HG03159 (cell line): ENCODE measurements around the gene CCDC102B.
"Not testable (repeated sequence)": the region's sequence is repeated elsewhere in the genome, so short reads cannot be mapped to it uniquely, and the experiment has no call there.

Source experiments
- ATAC-seq: cut with Tn5 transposase; IDR thresholded peaks from one replicate; pipeline ENCODE4 v1.9.1; 2021; ENCODE audit warnings: mild to moderate bottlenecking, moderate library complexity; ENCODE audit not compliant: unreplicated experiment

The CCDC102B gene

DNA sequence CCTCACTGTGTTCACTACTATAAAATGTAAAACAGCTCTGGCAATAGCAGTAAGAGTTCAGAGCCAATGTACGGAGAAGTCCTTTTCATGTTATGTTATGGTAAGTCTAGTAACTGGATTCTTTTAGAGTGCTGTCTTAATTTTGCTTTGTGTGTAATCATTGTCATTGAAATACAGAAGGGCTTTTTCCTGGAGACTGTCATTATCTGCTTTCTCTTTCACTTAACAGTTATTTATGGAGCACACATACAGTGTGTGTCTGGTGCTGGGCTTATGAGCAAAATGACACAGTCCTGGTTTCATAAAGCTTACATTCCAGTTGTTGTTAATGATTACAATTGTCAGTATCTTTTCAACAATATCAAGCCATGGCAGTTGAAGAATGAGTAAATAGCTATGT lies 95.5 kb downstream of the CCDC102B start:
- peak; percentile 50 for ATAC-seq

DNA sequence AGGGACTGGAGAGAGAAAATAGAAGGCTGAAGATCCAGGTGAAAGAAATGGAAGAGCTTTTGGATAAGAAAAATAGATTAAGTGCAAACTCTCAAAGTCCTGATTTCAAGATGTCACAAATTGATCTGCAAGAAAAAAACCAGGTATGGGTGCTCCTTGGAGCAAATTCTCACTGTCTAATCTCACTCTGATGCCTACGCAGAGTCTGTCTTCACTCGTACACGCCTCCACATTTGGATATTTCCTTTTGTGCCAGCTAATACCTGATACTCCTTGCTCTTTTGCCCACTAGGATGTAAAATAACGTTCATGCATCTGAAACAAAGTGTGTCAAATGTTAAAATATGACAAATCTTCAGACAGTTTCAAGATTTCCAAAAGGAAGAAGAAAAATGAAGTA lies 99.4 kb downstream of the CCDC102B start:
- no peak for ATAC-seq

DNA sequence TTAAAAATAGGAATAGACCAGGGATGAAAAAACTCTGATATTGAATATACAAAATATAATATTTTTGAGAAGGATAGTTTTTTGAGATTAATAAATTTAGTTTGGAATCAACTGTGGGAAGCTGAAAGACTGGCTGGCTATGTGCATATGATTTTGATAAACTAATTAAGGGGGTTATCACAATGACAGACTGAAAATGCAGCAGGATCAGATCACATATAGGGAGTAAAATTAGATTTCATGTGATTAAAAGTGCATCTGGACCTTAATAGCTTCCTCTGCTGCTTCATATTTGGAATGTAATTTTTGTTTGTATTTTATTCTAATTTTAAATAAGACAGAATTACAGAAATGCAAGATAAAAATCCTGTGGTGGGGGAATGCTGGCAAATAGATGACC lies 111.7 kb downstream of the CCDC102B start:
- ATAC-seq: no peak

DNA sequence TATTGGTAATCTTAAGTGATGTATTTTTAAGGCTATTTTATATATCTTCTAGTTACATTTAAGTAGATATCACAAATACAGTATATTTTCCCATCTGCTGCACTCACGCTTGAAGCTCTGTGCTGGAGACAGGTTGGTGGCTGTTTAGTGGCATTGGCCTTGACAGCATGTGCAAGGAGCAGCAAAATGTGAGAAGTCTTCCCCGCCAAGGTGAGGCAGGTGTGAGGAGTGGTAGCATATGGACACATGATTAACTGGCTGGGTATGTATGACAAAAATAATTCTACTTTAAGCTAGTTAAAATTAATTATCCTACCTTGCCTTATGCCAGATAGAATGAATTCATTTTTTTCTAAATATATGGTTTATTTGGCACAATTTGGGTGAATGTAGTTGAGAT lies 117.2 kb downstream of the CCDC102B start:
- no peak for ATAC-seq

DNA sequence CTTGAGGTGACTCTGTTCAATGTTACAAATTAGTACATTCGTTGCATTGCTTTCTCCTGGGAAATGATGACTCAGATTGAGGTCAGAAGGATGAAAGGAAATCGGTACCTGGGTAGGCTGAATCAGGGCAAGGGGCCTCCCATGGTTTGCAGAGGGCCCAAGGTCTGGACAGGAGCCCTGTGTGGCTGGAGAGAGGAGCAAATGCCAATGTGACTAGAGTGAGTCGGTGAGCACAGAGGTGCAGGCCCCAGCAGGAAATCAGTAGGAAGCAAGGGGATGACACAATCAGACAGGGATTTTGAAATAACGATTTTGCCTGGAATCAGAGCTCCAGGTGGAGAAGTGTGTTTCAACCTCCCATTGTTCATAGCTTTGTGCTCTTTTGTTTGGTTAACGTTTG lies 118.9 kb downstream of the CCDC102B start:
- no peak for ATAC-seq

DNA sequence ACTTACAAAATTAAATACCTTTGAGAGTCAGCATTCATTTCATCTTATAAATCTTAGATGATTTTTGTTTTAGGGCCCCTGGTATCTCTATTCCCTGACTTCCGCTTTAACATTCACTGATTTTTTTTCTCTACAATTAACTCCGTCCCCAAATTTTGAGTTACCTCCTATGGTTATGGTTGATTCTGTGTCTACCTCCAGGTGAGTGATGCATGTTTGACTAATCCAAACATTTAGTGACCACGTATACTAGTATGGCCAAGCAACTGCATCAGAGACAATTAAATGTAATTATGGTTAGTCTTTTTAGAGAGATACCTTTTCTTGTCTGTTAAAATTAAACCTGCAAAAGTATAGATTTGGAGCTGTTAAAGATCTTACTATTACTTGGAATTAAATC lies 120.3 kb downstream of the CCDC102B start:
- no peak for ATAC-seq

DNA sequence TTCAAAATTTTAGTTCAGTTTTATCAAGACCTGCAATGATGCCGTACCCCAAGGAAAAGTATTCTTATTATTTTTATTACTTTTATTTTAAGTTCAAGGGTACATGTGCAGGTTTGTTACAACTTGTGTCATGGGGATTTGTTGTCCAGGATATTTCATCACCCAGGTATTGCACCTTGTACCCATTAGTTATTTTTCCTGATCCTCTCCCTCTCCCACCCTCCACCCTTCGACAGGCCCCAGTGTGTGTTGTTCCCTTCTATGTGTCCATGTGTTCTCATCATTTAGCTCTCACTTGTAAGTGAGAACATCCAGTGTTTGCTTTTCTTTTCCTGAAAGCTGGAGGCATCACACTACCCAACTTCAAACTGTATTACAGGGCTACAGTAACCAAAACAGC lies 122.0 kb downstream of the CCDC102B start:
- ATAC-seq: no peak

DNA sequence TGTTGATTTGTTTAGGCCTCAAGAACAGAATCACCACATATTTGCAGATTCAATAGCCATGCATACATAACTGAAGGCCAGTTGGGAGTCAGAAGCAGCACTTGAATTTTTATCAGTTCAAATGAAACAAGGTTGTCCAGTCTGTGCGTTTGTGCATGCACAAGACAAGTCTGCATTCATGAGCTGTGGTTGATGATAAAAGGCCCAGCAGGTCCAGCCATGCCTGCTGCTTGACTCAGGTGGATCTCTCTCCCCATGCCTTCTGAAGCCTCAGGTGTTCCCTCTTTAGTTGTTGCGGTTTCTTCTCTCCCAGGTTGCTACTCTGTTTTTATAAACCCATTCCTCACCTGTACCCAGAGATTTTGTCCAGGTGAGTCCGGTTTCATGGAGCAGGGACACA lies 124.5 kb downstream of the CCDC102B start:
- ATAC-seq: no peak

DNA sequence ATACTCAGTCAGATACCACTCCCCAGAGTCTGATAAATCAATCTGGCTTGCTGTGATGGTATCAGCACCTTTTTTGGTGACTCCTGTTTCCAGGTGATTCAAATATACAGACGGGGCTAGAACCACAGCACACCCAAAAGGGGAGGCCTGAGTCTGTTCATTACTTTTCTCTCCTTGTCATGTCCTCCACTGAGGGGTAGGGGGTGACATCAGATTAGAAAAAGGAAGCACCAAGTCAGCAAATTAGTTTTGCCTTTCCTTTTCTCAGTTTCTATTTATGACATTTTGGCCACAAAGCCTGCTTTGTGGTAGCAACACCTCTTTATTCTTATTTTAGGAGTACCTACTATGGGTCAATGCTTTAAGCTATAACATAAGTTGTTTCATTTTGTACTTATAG lies 127.4 kb downstream of the CCDC102B start:
- peak; percentile 91 for ATAC-seq

DNA sequence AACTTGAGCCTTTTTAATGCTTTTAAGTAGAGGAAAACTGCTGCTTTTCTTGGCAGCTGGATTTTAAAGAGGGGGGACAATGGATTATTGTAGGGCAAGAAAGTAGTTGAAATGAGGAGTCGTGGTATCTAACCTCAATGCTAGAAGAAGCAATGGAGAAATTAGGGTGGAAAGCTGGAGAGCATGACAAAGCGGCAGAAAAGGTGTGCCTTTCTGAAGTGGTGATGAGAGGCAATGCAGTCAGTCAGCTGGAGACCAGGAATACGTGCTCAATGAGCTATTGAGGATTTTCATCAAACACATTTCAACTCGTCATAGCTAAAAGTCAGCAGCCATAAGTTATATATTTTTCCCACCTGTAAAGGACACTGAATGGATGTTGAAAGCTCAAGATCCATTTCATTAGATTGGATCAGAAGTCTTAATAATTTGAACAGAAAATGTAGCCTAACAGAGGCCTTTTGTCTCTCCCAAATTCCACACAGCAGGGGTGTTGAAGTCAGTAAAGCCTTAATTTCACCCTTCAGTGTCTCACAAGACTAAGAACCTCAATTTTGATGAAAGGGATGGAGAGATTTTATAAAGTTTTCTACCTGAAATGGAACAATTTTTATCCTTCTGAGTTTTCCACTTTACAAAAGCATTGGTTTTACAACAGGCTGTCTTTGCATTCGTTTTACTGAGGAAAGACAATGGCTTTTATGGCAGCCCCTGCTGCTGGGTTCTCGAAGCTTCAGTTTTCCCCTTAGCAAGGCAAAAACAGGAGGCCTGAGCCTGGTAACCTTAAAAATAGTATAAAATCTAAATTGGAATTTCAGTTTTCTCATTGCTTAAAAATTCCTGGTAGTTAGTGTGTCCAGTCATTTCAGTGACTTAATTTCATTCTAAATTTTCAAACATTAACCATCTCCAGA lies 131.1 kb downstream of the CCDC102B start:
- no peak for ATAC-seq

DNA sequence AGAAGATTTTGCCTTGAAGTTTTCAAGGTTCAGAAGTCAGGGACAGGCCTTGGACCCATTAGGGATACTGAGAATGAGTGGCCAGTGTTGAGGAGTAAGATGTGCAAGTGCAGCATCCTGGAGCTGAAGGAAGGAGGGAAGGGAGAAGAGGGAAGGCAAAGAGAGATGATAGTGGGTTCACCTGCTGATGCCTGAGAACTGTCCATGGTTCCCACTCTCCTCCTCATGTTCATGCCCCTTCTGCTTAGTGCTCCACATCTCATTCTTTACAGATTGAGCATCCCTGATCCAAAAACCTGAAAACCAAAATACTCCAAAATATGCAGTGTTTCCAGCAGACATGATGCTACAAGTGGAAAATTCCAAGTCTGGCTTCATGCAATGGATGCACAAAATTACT lies 137.8 kb downstream of the CCDC102B start:
- no peak for ATAC-seq

DNA sequence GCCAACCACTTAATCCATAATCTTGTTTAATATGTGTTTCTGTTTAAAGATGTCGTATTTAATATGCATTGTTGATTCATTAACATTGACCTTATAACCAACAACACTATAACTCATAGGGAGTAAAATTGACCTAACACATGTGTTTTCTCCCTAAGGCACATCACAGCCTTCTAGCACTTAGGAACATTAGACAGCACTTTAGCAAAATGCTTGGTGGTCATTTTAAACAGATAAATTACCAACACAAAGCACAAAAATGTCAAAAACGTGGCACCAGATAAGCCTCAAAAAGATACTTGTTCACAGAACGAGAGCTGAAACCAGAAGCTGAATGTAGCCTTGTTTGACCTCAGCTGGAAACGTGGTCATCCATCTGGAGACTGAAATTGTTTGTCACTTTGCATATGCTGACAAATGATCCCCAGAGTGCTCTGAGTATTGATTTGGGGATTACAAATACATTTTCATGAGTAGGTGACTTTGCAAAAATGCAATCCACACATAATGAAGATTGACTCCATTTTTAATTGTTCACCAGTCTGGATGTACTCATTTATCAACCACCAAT lies 139.2 kb downstream of the CCDC102B start:
- peak; percentile 62 for ATAC-seq

DNA sequence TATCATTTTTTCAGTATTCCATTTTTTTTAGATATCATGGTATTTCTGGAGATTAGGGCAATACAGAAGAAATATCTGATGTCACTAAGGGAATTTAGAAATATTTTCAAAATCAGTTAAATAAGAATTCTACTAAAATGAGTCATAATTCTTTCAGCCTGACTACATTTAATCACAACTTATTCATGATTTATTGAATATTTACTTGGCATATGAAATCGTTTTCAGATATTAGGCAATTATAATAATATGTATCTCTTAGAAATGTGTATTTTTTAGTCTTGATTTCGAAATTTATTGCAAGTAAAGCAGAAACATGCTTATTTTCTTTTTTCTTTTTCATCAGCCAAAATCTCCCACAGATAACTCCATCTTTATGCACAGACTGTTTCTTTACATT lies 142.2 kb downstream of the CCDC102B start:
- no peak for ATAC-seq

DNA sequence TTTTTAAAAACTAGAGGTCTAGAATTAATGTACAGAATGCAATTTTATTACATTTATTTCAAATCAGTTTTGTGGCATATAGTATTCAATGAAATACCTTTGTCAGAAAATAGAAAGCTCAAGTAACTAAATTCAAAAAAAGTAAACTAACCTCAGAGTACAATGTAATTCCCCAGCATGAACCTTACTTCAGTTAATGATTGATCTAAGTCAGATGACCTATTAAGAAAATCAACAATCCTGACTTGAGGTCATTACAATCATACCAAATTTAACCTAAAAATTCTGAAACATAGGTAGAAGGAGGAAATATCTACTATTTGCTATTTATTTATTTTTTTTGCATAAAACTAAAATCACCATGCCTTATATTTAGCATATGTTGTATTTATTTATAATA lies 142.9 kb downstream of the CCDC102B start:
- peak; percentile 58 for ATAC-seq

DNA sequence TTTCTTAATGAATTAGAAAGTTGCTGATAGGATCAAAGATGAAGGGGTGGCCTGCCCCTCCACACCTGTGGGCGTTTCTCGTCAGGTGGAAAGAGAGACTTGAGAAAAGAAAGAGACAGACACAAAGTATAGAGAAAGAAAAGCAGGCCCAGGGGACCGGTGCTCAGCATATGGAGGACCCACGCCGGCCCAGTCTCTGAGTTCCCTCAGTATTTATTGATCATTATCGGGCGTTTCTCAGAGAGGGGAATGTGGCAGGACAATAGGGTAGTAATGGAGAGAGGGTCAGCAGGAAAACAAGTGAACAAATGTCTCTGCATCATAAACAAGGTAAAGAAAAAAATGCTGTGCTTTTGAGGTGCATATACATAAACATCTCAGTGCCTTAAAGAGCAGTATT lies 144.3 kb downstream of the CCDC102B start:
- no peak for ATAC-seq

DNA sequence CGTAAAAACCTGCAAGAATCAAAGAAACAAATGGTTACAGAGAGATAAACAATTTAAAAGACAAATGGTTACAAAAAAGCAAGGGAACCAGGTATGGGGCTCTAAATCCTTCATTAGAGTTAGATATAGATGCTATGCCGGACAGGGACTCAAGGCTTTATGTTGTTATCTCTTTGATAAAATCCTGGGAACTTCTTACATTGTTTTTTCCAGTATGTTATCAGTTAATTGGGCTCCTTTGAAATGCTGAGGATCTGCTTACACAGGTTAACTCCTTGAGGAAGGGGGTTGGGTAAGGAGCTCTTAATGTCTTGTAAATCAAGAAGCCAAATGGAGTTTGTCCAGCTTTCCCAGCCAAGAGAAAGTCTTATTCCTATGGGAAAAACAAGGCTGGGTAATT lies 146.0 kb downstream of the CCDC102B start:
- not testable (repeated sequence) for ATAC-seq

DNA sequence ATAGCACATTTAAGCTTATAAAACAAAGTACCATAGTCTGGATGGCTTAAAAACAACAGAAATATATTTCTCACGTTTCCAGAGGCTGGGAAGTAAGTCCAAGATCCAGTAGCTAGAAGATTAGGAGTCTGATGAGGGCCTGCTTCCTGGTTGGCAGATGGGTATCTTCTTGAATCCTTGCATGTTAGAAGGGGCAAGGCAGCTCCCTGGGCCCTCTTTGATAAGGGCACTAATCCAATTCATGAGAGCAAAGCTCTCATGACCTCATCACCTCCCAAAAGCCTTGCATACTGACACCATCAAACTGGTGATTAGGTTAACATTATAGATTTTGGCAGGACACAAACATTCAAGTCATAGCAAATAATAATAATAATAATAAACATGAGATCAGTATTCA lies 146.4 kb downstream of the CCDC102B start:
- no peak for ATAC-seq

DNA sequence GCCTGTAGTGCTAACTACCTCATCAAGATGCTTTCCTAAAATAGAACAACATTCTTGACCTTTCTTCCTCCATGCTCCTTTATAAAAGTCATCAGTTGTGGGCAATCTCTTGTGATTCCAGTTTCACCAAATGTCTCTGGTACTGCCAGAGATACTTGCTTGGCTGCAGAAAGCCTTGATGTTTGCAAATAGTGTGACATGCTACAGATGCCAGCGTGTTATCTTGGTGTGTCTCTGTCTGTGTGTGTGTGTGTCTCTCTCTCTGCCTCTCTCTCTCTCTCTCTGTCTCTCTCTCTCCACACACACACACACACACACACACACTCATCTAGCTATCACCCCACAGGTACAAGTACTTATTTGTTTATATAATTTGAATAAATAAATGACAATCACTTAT lies 146.9 kb downstream of the CCDC102B start:
- no peak for ATAC-seq

DNA sequence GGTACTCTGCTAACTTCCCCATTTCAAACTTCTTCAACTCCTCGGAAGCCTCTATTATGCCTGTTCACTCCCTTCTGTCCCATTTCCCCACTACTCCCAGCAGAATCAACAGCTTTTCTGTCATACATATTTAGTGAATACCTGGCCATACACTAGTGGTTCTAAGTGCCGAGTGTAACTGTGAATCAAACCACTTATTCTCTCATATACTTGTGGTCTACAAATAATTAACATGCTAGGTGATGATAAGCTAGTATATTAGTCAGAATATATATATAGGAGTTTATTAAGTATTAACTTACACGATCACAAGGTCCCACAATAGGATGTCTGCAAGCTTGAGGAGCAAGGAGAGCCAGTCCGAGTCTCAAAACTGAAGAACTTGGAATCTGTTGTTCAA lies 150.7 kb downstream of the CCDC102B start:
- ATAC-seq: peak; percentile 64

DNA sequence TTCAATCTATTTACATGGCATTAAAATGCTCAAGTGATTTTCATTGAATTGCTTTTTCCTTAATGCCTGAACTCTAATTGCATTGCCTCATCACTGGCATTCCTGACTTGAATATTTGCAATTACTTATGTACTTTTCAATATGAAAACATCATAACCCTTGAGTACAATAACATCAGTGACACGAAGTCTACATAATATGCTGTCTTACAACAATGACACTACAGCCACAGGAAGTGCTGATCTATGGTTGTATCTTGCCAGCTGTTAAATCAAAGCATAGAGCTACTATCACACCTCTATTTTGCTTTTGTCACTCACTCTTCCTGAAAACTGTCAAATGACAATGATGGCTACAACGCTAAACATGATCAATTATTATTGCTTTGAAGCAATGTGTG lies 156.9 kb downstream of the CCDC102B start:
- no peak for ATAC-seq

DNA sequence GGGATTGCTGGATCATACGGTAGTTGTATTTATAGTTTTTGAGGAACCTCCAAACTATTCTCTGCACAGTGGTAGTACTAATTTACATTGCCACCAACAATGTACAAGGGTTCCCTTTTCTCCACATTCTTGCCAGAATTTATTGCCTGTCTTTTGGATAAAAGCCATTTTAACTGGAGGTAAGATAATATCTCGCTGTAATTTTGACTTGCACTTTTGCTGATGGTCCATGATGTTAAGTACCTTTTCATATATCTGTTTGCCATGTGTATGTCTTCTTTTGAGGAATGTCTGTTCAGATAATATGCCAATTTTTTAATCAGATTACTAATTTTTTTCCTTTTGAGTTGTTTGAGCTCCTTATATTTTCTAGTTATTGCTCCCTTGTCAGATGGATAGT lies 158.8 kb downstream of the CCDC102B start:
- ATAC-seq: no peak

DNA sequence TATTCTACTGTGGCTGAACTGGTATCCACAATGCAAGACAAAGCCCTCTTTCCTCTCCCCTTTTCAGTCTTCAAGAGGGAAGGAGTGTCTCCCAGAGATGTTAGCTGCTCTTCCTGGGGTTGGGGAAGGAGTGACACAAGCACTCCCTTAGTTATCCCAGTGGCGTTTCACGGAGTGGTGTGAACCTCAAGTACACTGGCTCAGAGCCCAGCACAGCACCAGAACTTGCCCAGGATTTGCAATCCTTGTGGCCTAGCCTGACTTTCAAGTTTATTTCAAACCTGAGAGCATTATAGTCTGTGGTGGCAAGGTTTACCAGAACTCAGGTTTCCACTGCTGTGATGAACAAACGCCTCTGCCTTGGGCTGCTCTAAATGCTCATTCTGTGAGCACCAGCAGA lies 162.5 kb downstream of the CCDC102B start:
- ATAC-seq: no peak

DNA sequence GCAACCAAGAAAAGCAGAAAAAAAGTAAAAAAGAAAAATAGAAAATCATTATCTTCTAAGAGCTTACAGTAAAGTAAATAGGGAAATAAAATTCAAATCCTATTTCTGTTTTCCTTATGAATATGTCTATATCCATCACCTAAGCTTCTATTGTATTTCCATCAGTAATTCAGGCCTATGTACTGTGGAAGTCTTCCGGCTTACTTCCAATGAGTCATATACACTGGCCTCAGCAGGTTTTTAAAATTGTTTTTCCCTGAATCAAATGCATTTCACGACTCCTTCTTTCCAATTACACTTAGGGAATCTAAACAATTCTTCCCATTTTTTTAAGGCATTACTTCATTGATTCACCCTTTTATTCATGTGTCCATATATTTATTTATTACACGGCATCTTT lies 164.7 kb downstream of the CCDC102B start:
- ATAC-seq: no peak
